Kidney epithelial cell (primary cell): ENCODE measurements around the gene BTBD17. TPM values are rescaled to one million over a fixed set of nuclear protein-coding genes. Genes with fewer than 3 reads are reported as not detected.
A peak's percentile ranks its signal among the peaks of the same experiment; 100 is the strongest.

ENCODE experiments used
- DNase-seq: peaks from one replicate; pipeline ENCODE4 v3.0.0-alpha.2; 2010; ENCODE audit warnings: low read depth
- H3K27me3 ChIP-seq: 2 replicates; pipeline ENCODE4 v1.6.0; 2011; ENCODE audit warnings: low read length; ENCODE audit not compliant: control insufficient read depth, insufficient read depth
- H3K36me3 ChIP-seq: 2 replicates; pipeline ENCODE4 v1.5.1; 2011; ENCODE audit warnings: low read length; ENCODE audit not compliant: control insufficient read depth, insufficient read depth
- H3K4me3 ChIP-seq: 2 replicates; pipeline ENCODE4 v1.5.1; 2011; ENCODE audit warnings: low read depth, mild to moderate bottlenecking, control low read depth, low read length
- CTCF ChIP-seq: IDR thresholded peaks from 2 replicates; pipeline ENCODE4 v1.5.1; 2011; ENCODE audit warnings: mild to moderate bottlenecking, moderate library complexity, low read length, control low read depth, inconsistent platforms; ENCODE audit not compliant: insufficient read depth, poor library complexity, severe bottlenecking
- total RNA-seq: library from RNA; depleted of rRNA; stranded (reverse); fragments of >200 nt; gene quantifications from 2 replicates; pipeline ENCODE4 v1.2.3, GENCODE V29; 2015

The BTBD17 gene
- total RNA-seq, 1 donor from 2014 or later, result not detected

- no peaks in the 10 kb centered on the region for H3K36me3 ChIP-seq
- no peak for DNase-seq
- TF ChIP-seq CTCF, result no peak
- no peak overlapping the region for H3K4me3 ChIP-seq
- H3K27me3 ChIP-seq, result peaks cover 4% of the 10 kb centered on the region
Measured at GRCh38 chr17:74383141-74383540, 21.5 kb upstream of the BTBD17 start.

- DNase-seq, result no peak
- H3K27me3 ChIP-seq, result peaks cover 4% of the 10 kb centered on the region
- TF ChIP-seq CTCF, result no peak
- H3K36me3 ChIP-seq, result no peaks in the 10 kb centered on the region
- H3K4me3 ChIP-seq, result no peak overlapping the region
Measured at GRCh38 chr17:74380959-74381808, 19.5 kb upstream of the BTBD17 start.

- peak; percentile 31 for TF ChIP-seq CTCF
- H3K4me3 ChIP-seq, result no peak overlapping the region
- peaks cover 4% of the 10 kb centered on the region for H3K27me3 ChIP-seq
- no peaks in the 10 kb centered on the region for H3K36me3 ChIP-seq
- no peak for DNase-seq
Measured at GRCh38 chr17:74380086-74380958, 18.7 kb upstream of the BTBD17 start.

GRCh38 chr17:74379495-74380085, 17.9 kb upstream of the BTBD17 start:
- Histone ChIP-seq H3K4me3 (no peak overlapping the region), H3K36me3 (no peaks in the 10 kb centered on the region), H3K27me3 (peaks cover 4% of the 10 kb centered on the region)
- peak; percentile 93 for TF ChIP-seq CTCF
- no peak for DNase-seq

GRCh38 chr17:74374858-74375257, 13.2 kb upstream of the BTBD17 start:
- no peak for TF ChIP-seq CTCF
- no peak for DNase-seq
- Histone ChIP-seq H3K4me3 (no peak overlapping the region), H3K36me3 (no peaks in the 10 kb centered on the region), H3K27me3 (peaks cover 7% of the 10 kb centered on the region)
